ENCODE results near the gene KLF4. TPM values are rescaled to one million over a fixed set of nuclear protein-coding genes. Genes with fewer than 3 reads are reported as not detected.

The KLF4 gene
- total RNA-seq, 2 donors from 2014 or later = 12.5 to 22.7 TPM

DNA sequence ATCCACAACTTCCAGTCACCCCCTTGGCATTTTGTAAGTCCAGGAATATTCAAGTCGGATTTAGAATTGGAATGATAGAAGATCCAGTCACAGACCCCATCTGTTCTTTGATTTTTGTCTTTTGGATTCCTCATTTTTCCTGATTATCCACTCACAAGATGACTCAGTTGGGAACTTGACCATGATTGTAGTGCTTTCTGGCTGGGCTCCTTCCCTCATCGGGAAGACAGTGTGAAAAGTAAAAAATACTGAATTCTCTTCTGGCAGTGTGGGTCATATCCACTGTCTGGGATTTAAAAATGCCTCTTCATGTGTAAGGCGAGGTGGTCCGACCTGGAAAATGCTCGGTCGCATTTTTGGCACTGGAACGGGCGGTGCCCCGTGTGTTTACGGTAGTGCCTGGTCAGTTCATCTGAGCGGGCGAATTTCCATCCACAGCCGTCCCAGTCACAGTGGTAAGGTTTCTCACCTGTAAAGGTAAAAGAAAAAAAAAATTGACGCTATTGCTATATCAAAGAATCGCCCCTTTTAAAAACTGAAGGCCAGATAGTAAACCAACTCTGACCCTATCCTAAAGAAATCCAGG, 4.0 kb downstream of the KLF4 start:
- no peak overlapping the region for H3K4me3 ChIP-seq

DNA sequence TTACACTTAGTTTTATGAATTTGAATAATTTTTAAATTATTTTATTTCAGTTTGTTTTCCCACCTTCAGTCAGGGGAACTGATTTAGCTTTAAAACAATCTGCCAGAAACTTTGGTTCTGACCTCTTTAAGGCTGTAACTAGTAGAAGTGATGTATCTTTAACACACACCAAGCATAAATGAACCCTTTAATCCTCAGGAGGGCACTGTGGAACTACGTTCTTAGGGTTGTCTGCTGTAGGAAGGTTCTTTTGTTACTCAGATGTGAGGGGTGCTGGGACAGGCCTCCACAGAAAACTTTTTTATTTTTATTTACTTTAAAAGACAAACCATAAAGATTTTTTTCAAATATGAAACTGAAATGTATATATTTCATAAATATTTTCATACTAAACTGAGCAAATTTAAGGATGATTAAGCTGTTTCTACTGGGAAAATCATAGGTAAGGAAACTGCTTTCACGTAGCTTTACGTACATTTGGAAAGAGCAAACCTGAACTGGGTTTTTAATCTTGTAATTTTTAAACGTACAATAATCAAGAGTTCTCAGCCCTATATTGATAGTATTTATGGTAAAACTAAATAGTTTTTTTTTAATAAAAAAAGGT, 5.3 kb downstream of the KLF4 start:
- intact Hi-C loops (cut with DNase I) = loop anchor here (5.0 to 10.0 kb wide), 2 partner anchors 791 to 1083 kb away; no protein-coding TSS in a partner anchor
- ATAC-seq (peak; percentile 59), DNase-seq (peak; percentile 28 to 64 (median 31))
- Histone ChIP-seq H3K9me3 (no peaks in the 10 kb centered on the region), H3K27ac (no peak overlapping the region), H3K4me3 (no peak overlapping the region), H3K36me3 (replicated peaks in 1 of 2; ENCODE audit: insufficient read depth in 1 of 2, low read depth in 2 of 2) (no peaks in the 10 kb centered on the region), H3K27me3 (no peaks in the 10 kb centered on the region), H3K4me1 (peaks cover 22% of the 10 kb centered on the region)
- 47 to 48% methylated on average over 4 of the region's 4 CpGs for WGBS, 2 donors
- TF ChIP-seq, protein P1, sequence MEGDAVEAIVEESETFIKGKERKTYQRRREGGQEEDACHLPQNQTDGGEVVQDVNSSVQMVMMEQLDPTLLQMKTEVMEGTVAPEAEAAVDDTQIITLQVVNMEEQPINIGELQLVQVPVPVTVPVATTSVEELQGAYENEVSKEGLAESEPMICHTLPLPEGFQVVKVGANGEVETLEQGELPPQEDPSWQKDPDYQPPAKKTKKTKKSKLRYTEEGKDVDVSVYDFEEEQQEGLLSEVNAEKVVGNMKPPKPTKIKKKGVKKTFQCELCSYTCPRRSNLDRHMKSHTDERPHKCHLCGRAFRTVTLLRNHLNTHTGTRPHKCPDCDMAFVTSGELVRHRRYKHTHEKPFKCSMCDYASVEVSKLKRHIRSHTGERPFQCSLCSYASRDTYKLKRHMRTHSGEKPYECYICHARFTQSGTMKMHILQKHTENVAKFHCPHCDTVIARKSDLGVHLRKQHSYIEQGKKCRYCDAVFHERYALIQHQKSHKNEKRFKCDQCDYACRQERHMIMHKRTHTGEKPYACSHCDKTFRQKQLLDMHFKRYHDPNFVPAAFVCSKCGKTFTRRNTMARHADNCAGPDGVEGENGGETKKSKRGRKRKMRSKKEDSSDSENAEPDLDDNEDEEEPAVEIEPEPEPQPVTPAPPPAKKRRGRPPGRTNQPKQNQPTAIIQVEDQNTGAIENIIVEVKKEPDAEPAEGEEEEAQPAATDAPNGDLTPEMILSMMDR (IDR thresholded peaks at IDR 0.05) = peak in 6 of 7 experiments; percentile 39 to 79 (median 68)
- TF ChIP-seq POLR2A (IDR thresholded peaks at IDR 0.05) = no peak

More for the DNA sequence above, 4.0 kb downstream of the KLF4 start:
- no peaks in the 10 kb centered on the region for H3K27me3 ChIP-seq
- no peaks in the 10 kb centered on the region for H3K9me3 ChIP-seq
- ATAC-seq (no peak), DNase-seq (no peak)
- peaks cover 29% of the 10 kb centered on the region for H3K4me1 ChIP-seq
- no peak overlapping the region for H3K27ac ChIP-seq
- WGBS, 2 donors = 84 to 89% methylated on average over 15 of the region's 15 CpGs
- H3K36me3 ChIP-seq (replicated peaks in 1 of 2; ENCODE audit: insufficient read depth in 1 of 2, low read depth in 2 of 2) = no peaks in the 10 kb centered on the region
- no peak for TF ChIP-seq POLR2A (IDR thresholded peaks at IDR 0.05)
- TF ChIP-seq, protein P1 (IDR thresholded peaks at IDR 0.05) = no peak
- intact Hi-C loops (cut with DNase I) = loop anchor here (10.0 kb wide), 1 partner anchor 789 kb away; no protein-coding TSS in a partner anchor

DNA sequence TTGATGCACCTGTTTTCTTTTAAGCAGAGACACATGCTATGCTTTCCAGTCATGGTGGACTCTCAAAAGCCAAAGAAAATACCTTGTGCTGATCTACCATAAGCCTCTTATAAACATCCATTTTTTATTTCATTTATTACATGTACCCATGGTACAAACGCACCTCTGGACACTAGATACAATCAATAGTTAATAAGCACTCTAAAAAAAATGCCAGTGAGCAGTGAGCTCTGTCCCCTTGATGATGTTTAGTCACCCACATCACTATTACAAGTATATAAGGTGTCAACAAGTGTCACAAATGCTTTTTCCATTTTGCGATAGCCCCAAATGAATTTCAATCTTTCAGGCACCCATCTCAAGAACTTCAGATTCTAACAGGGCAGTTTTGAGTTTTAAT, 5.9 kb downstream of the KLF4 start:
- H3K36me3 ChIP-seq (replicated peaks in 1 of 2; ENCODE audit: insufficient read depth in 1 of 2, low read depth in 2 of 2) = no peaks in the 10 kb centered on the region
- H3K4me3 ChIP-seq = no peak overlapping the region
- DNase-seq = no peak
- no peaks in the 10 kb centered on the region for H3K9me3 ChIP-seq
- intact Hi-C loops (cut with DNase I) = loop anchor here (5.0 to 10.0 kb wide), 2 partner anchors 791 to 1084 kb away; no protein-coding TSS in a partner anchor
- H3K4me1 ChIP-seq = peaks cover 17% of the 10 kb centered on the region
- H3K27ac ChIP-seq = no peak overlapping the region
- no peak for ATAC-seq
- H3K27me3 ChIP-seq = no peaks in the 10 kb centered on the region
- TF ChIP-seq, protein P1 (IDR thresholded peaks at IDR 0.05) = no peak
- no peak for TF ChIP-seq POLR2A (IDR thresholded peaks at IDR 0.05)
- 32 to 38% methylated on average over 2 of the region's 2 CpGs for WGBS, 2 donors

DNA sequence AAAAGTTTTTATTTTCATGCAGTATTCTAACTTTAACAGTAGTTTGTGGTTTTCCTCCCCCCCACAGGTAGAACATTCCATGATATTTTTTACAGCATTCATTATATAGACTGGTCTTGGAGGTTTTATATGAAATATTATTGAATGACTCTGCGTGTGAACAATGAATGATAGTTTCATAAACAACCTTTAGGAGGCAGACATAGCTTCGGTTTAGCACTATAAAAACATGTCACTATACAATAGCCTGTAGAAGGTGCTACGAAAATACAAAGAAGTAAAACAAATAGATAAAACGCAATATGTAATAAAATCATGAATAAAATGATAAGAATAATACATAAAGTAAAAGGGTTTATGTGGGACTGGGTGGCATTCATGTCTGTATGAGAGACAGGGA, 8.5 kb downstream of the KLF4 start:
- DNase-seq (no peak), ATAC-seq (no peak)
- intact Hi-C loops (cut with DNase I) = loop anchor here (5.0 to 10.0 kb wide), 2 partner anchors 794 to 1086 kb away; no protein-coding TSS in a partner anchor
- 27 to 32% methylated on average over 4 of the region's 4 CpGs for WGBS, 2 donors
- no peaks in the 10 kb centered on the region for H3K4me1 ChIP-seq
- no peaks in the 10 kb centered on the region for H3K27me3 ChIP-seq
- no peak overlapping the region for H3K27ac ChIP-seq
- no peaks in the 10 kb centered on the region for H3K36me3 ChIP-seq (replicated peaks in 1 of 2; ENCODE audit: insufficient read depth in 1 of 2, low read depth in 2 of 2)
- TF ChIP-seq POLR2A (IDR thresholded peaks at IDR 0.05) = no peak
- TF ChIP-seq, protein P1 (IDR thresholded peaks at IDR 0.05) = peak in 2 of 7 experiments; percentile 11 to 21
- no peaks in the 10 kb centered on the region for H3K9me3 ChIP-seq
- no peak overlapping the region for H3K4me3 ChIP-seq

Measured in body of pancreas (tissue), 4 donors.